Astrocyte (in vitro differentiated cells and primary cell): ENCODE measurements around the gene EGF. TPM values are rescaled to one million over a fixed set of nuclear protein-coding genes. Genes with fewer than 3 reads are reported as not detected.
A peak's percentile ranks its signal among the peaks of the same experiment; 100 is the strongest.

Source experiments
- DNase-seq: peaks from one replicate; pipeline ENCODE4 v3.0.0-alpha.2; 2010; ENCODE audit warnings: low read depth
- FAIRE-seq: peaks from 2 replicates; lab custom pipeline; 2011; peaks lifted over from hg19 to GRCh38; lab: Jason Lieb, UNC
- H2AFZ ChIP-seq: 2 replicates; pipeline ENCODE4 v1.6.0; 2012; ENCODE audit warnings: low read depth, low read length, inconsistent platforms
- H3K27ac ChIP-seq: 2 replicates; pipeline ENCODE4 v1.5.1; 2011; ENCODE audit warnings: low read depth, low read length, inconsistent platforms
- H3K27me3 ChIP-seq: 2 replicates; pipeline ENCODE4 v1.6.0; 2011; ENCODE audit warnings: low read length, inconsistent platforms; ENCODE audit not compliant: insufficient read depth
- H3K36me3 ChIP-seq: 2 replicates; pipeline ENCODE4 v1.5.1; 2011; ENCODE audit warnings: low read length, inconsistent platforms; ENCODE audit not compliant: insufficient read depth
- H3K4me1 ChIP-seq: 2 replicates; pipeline ENCODE4 v1.5.1; 2011; ENCODE audit warnings: low read length, inconsistent platforms; ENCODE audit not compliant: insufficient read depth
- H3K4me2 ChIP-seq: 2 replicates; pipeline ENCODE4 v1.6.0; 2012; ENCODE audit warnings: low read length, inconsistent platforms
- H3K4me3 ChIP-seq: 2 replicates; pipeline ENCODE4 v1.5.1; 2011; ENCODE audit warnings: low read depth, mild to moderate bottlenecking, low read length, inconsistent platforms; ENCODE audit not compliant: insufficient read depth
- H3K79me2 ChIP-seq: 2 replicates; pipeline ENCODE4 v1.6.0; 2012; ENCODE audit warnings: mild to moderate bottlenecking, low read length, inconsistent platforms; ENCODE audit not compliant: insufficient read depth
- H3K9ac ChIP-seq: 2 replicates; pipeline ENCODE4 v1.6.0; 2012; ENCODE audit warnings: mild to moderate bottlenecking, low read length, inconsistent platforms
- H3K9me3 ChIP-seq: 2 replicates; pipeline ENCODE4 v1.5.1; 2012; ENCODE audit warnings: low read depth, mild to moderate bottlenecking, low read length, inconsistent platforms; ENCODE audit not compliant: insufficient read depth
- H4K20me1 ChIP-seq: 2 replicates; pipeline ENCODE4 v1.6.0; 2012; ENCODE audit warnings: low read length, inconsistent platforms; ENCODE audit not compliant: insufficient read depth
- H3K27ac Mint-ChIP-seq: one replicate; pipeline ENCODE4 v1.8.0; 2021; ENCODE audit warnings: mild to moderate bottlenecking, mixed read lengths; ENCODE audit not compliant: unreplicated experiment
- H3K27me3 Mint-ChIP-seq: one replicate; pipeline ENCODE4 v1.8.0; 2021; ENCODE audit warnings: low read depth, mixed read lengths; ENCODE audit not compliant: unreplicated experiment
- H3K36me3 Mint-ChIP-seq: one replicate; pipeline ENCODE4 v1.8.0; 2021; ENCODE audit warnings: low read depth, mixed read lengths; ENCODE audit not compliant: unreplicated experiment
- H3K4me1 Mint-ChIP-seq: one replicate; pipeline ENCODE4 v1.8.0; 2021; ENCODE audit warnings: low read depth, mixed read lengths; ENCODE audit not compliant: unreplicated experiment
- H3K4me3 Mint-ChIP-seq: one replicate; pipeline ENCODE4 v1.8.0; 2021; ENCODE audit warnings: mild to moderate bottlenecking, moderate library complexity, mixed read lengths; ENCODE audit not compliant: unreplicated experiment
- H3K9me3 Mint-ChIP-seq: one replicate; pipeline ENCODE4 v1.8.0; 2021; ENCODE audit warnings: mild to moderate bottlenecking, mixed read lengths; ENCODE audit not compliant: unreplicated experiment
- EZH2 ChIP-seq: IDR thresholded peaks from 2 replicates; pipeline ENCODE4 v1.6.1; 2012; ENCODE audit warnings: mild to moderate bottlenecking, low read length, inconsistent platforms; ENCODE audit not compliant: insufficient read depth
- total RNA-seq: library from RNA; stranded (reverse); gene quantifications from 2 replicates; pipeline ENCODE4 v1.2.1, GENCODE V29; 2021
- TF ChIP-seq, protein P1 (sequence below): IDR thresholded peaks from 2 replicates; pipeline ENCODE4 v1.5.1; 2011; ENCODE audit warnings: low read depth, mild to moderate bottlenecking, inconsistent platforms, low read length, moderate library complexity; ENCODE audit not compliant: insufficient read depth

Gene EGF
- total RNA-seq, 1 donor from 2014 or later = 22.9 TPM

DNA sequence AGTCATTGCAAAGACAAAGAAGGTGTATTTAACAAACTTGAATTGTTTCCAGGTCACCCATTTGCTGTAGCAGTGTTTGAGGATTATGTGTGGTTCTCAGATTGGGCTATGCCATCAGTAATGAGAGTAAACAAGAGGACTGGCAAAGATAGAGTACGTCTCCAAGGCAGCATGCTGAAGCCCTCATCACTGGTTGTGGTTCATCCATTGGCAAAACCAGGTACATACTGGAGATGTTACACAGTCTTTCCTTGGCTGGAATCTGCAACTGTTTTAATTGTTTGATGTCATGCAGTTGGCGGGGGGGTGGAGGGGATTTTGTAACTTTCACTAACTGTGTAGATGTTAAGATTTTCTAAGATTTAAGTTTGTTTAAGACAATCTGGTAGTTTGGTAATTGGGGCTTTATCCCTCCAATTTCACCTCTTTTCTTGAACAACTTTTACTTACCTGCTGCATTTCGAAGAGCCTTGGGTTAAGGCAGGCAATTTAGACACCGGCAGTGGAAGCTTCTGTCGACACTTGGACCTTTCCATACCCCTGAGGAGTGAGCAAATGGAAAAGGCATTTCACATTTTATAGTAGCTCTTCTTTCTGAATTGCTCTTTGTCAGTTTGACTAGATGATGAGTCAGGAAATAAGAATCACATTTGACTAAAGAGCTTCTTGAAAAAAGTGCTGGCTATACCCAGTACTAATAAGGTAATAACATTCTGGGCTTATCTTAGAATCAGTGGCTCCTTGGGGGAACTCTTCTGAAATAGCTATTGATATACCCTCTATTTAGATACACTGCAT lies 67.4 kb downstream of the EGF start:
- H2AFZ ChIP-seq = peak overlapping the region; percentile 42
- H3K27me3 ChIP-seq = no peaks in the 10 kb centered on the region
- FAIRE-seq = peak; percentile 95
- Mint-ChIP-seq H3K36me3 (no peaks in the 10 kb centered on the region), H3K27me3 (no peaks in the 10 kb centered on the region), H3K9me3 (no peaks in the 10 kb centered on the region), H3K4me1 (peaks cover 22% of the 10 kb centered on the region), H3K4me3 (peak overlapping the region; percentile 84), H3K27ac (peak overlapping the region; percentile 78)
- TF ChIP-seq, protein P1, sequence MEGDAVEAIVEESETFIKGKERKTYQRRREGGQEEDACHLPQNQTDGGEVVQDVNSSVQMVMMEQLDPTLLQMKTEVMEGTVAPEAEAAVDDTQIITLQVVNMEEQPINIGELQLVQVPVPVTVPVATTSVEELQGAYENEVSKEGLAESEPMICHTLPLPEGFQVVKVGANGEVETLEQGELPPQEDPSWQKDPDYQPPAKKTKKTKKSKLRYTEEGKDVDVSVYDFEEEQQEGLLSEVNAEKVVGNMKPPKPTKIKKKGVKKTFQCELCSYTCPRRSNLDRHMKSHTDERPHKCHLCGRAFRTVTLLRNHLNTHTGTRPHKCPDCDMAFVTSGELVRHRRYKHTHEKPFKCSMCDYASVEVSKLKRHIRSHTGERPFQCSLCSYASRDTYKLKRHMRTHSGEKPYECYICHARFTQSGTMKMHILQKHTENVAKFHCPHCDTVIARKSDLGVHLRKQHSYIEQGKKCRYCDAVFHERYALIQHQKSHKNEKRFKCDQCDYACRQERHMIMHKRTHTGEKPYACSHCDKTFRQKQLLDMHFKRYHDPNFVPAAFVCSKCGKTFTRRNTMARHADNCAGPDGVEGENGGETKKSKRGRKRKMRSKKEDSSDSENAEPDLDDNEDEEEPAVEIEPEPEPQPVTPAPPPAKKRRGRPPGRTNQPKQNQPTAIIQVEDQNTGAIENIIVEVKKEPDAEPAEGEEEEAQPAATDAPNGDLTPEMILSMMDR = no peak
- no peak for TF ChIP-seq EZH2
- peak overlapping the region; percentile 55 for H3K9ac ChIP-seq
- peak; percentile 82 for DNase-seq
- H3K27ac ChIP-seq = peak overlapping the region; percentile 35
- peaks cover 14% of the 10 kb centered on the region for H3K4me1 ChIP-seq
- H4K20me1 ChIP-seq = no peaks in the 10 kb centered on the region
- peak overlapping the region; percentile 48 for H3K4me3 ChIP-seq
- no peaks in the 10 kb centered on the region for H3K79me2 ChIP-seq
- H3K4me2 ChIP-seq = peak overlapping the region; percentile 80
- H3K36me3 ChIP-seq = no peaks in the 10 kb centered on the region
- H3K9me3 ChIP-seq = no peaks in the 10 kb centered on the region

DNA sequence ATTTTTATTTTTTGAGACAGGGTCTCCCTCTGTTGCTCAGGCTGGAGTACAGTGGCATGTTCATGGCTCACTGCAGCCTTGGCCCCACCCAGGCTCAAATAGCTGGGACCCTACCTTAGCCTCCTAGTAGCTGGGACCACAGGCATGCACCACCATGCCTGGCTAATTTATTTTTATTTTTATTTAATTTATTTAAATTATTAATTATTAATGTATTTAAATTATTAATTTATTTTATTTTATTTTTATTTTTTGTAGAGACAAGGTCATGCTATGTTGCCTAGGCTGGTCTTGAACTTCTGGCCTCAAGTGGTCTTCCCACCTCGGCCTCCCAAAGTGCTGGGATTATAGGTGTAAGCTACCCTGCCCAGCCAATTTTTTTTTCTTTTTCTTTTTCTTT lies 69.3 kb downstream of the EGF start:
- no peak overlapping the region for H3K9ac ChIP-seq
- no peaks in the 10 kb centered on the region for H3K36me3 Mint-ChIP-seq
- H3K36me3 ChIP-seq = no peaks in the 10 kb centered on the region
- no peaks in the 10 kb centered on the region for H3K9me3 Mint-ChIP-seq
- TF ChIP-seq, protein P1 = no peak
- TF ChIP-seq EZH2 = no peak
- no peaks in the 10 kb centered on the region for H4K20me1 ChIP-seq
- H3K4me1 ChIP-seq = peaks cover 14% of the 10 kb centered on the region
- H3K27ac ChIP-seq = no peak overlapping the region
- H2AFZ ChIP-seq = no peak overlapping the region
- H3K4me3 ChIP-seq = no peak overlapping the region
- no peak for DNase-seq
- no peak overlapping the region for H3K4me2 ChIP-seq
- FAIRE-seq = no peak
- H3K4me3 Mint-ChIP-seq = peak overlapping the region; percentile 47
- no peak overlapping the region for H3K27ac Mint-ChIP-seq
- peaks cover 22% of the 10 kb centered on the region for H3K4me1 Mint-ChIP-seq
- no peaks in the 10 kb centered on the region for H3K9me3 ChIP-seq
- no peaks in the 10 kb centered on the region for H3K27me3 Mint-ChIP-seq
- H3K27me3 ChIP-seq = no peaks in the 10 kb centered on the region
- H3K79me2 ChIP-seq = no peaks in the 10 kb centered on the region

DNA sequence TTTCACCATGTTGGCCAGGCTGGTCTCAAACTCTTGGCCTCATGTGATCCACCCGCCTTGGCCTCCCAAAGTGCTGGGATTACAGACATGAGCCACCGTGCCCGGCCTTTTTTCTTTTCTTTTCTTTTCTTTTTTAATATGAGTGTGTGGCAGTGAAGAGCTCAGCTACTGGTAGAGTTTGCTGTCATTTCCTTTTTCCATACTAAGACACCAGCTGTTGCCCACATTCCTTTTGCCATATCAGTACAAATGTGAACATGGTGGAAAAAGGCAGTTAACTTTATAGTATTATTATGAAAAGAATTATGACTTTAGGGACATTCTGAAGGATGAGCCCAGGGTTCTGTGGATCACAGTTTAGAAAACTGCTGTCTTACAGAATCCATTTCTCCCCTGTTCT lies 69.8 kb downstream of the EGF start:
- H3K9ac ChIP-seq = no peak overlapping the region
- no peaks in the 10 kb centered on the region for H3K27me3 ChIP-seq
- no peaks in the 10 kb centered on the region for H3K9me3 Mint-ChIP-seq
- H3K4me2 ChIP-seq = no peak overlapping the region
- no peak overlapping the region for H3K27ac Mint-ChIP-seq
- no peaks in the 10 kb centered on the region for H3K79me2 ChIP-seq
- H3K9me3 ChIP-seq = no peaks in the 10 kb centered on the region
- H3K36me3 Mint-ChIP-seq = no peaks in the 10 kb centered on the region
- H3K27me3 Mint-ChIP-seq = no peaks in the 10 kb centered on the region
- no peak overlapping the region for H3K27ac ChIP-seq
- H3K36me3 ChIP-seq = no peaks in the 10 kb centered on the region
- no peak overlapping the region for H3K4me3 Mint-ChIP-seq
- H3K4me1 ChIP-seq = peaks cover 14% of the 10 kb centered on the region
- no peak overlapping the region for H2AFZ ChIP-seq
- no peaks in the 10 kb centered on the region for H4K20me1 ChIP-seq
- no peak for DNase-seq
- no peak for FAIRE-seq
- H3K4me1 Mint-ChIP-seq = peaks cover 22% of the 10 kb centered on the region
- H3K4me3 ChIP-seq = no peak overlapping the region
- TF ChIP-seq, protein P1 = no peak
- no peak for TF ChIP-seq EZH2
